WTC11 (cell line): ENCODE results near the gene RAB8B. TPM values are rescaled to one million over a fixed set of nuclear protein-coding genes. Genes with fewer than 3 reads are reported as not detected.
A peak's percentile ranks its signal among the peaks of the same experiment; 100 is the strongest.

Source experiments
- CBFB ChIP-seq: sonication (generic); formaldehyde crosslinking; IDR thresholded peaks from 2 replicates; pipeline ENCODE4 v1.8.1; 2022; ENCODE audit warnings: mild to moderate bottlenecking, low read depth, missing genetic modification reagents
- CREB1 ChIP-seq: sonication (generic); formaldehyde crosslinking; IDR thresholded peaks from 2 replicates; pipeline ENCODE4 v1.8.0; 2023; ENCODE audit warnings: mild to moderate bottlenecking, missing genetic modification reagents
- EMX1 ChIP-seq: fragments of 250-450 bp; sonication (Bioruptor Pico); IDR thresholded peaks from 2 replicates; pipeline ENCODE4 v1.8.0; 2021; ENCODE audit warnings: mild to moderate bottlenecking
- FOXJ3 ChIP-seq: sonication (generic); formaldehyde crosslinking; IDR thresholded peaks from 2 replicates; pipeline ENCODE4 v1.9.0; 2021; ENCODE audit warnings: missing genetic modification reagents, mild to moderate bottlenecking, borderline replicate concordance
- GRHL2 ChIP-seq: fragments of 250-450 bp; sonication (Bioruptor Pico); IDR thresholded peaks from 2 replicates; pipeline ENCODE4 v1.8.0; 2022; ENCODE audit warnings: mild to moderate bottlenecking, moderate library complexity; ENCODE audit not compliant: insufficient replicate concordance, severe bottlenecking
- GTF2I ChIP-seq: fragments of 250-450 bp; sonication (Bioruptor Pico); conservative IDR thresholded peaks from 2 replicates; pipeline ENCODE4 v1.4.0; 2021; ENCODE audit warnings: mild to moderate bottlenecking
- KAT7 ChIP-seq: sonication (generic); formaldehyde crosslinking; IDR thresholded peaks from 2 replicates; pipeline ENCODE4 v1.8.1; 2023; ENCODE audit warnings: missing genetic modification reagents, mild to moderate bottlenecking, borderline replicate concordance
- MXD4 ChIP-seq: fragments of 250-450 bp; sonication (Bioruptor Pico); IDR thresholded peaks from 2 replicates; pipeline ENCODE4 v1.8.0; 2021; ENCODE audit warnings: mild to moderate bottlenecking, moderate library complexity, borderline replicate concordance
- NFE2L1 ChIP-seq: sonication (generic); formaldehyde crosslinking; IDR thresholded peaks from 2 replicates; pipeline ENCODE4 v1.8.1; 2023; ENCODE audit warnings: missing genetic modification reagents
- NFYB ChIP-seq: sonication (generic); formaldehyde crosslinking; conservative IDR thresholded peaks from 2 replicates; pipeline ENCODE4 v1.8.0; 2022; ENCODE audit warnings: low read depth, missing genetic modification reagents
- OVOL2 ChIP-seq: fragments of 250-450 bp; sonication (Bioruptor Pico); IDR thresholded peaks from 2 replicates; pipeline ENCODE4 v1.9.0; 2021; ENCODE audit warnings: mild to moderate bottlenecking, borderline replicate concordance
- ZNF263 ChIP-seq: sonication (generic); formaldehyde crosslinking; IDR thresholded peaks from 2 replicates; pipeline ENCODE4 v1.8.1; 2022; ENCODE audit warnings: low read depth, mild to moderate bottlenecking, moderate library complexity, missing genetic modification reagents
- ZNF396 ChIP-seq: fragments of 250-450 bp; sonication (Bioruptor Pico); IDR thresholded peaks from 2 replicates; pipeline ENCODE4 v1.8.0; 2021; ENCODE audit warnings: mild to moderate bottlenecking, moderate library complexity, borderline replicate concordance
- ZNF671 ChIP-seq: fragments of 250-450 bp; sonication (Bioruptor Pico); IDR thresholded peaks from 2 replicates; pipeline ENCODE4 v1.8.0; 2021; ENCODE audit warnings: mild to moderate bottlenecking
- total RNA-seq: library from RNA; stranded (reverse); gene quantifications from 3 replicates; pipeline ENCODE4 v1.2.3, GENCODE V29; 2021
- TF ChIP-seq, protein P1 (sequence below): fragments of 250-450 bp; sonication (Bioruptor Pico); IDR thresholded peaks from 2 replicates; pipeline ENCODE4 v2.1.2; 2022; ENCODE audit warnings: mild to moderate bottlenecking, moderate library complexity
- TF ChIP-seq, protein P2 (sequence below): sonication (generic); formaldehyde crosslinking; IDR thresholded peaks from 2 replicates; pipeline ENCODE4 v1.8.0; 2022; ENCODE audit warnings: mild to moderate bottlenecking, missing genetic modification reagents
- TF ChIP-seq, protein P3 (sequence below): sonication (generic); formaldehyde crosslinking; IDR thresholded peaks from 2 replicates; pipeline ENCODE4 v1.8.1; 2023; ENCODE audit warnings: mild to moderate bottlenecking, moderate library complexity, missing genetic modification reagents
- TF ChIP-seq, protein P4 (sequence below): fragments of 250-450 bp; sonication (Bioruptor Pico); IDR thresholded peaks from 2 replicates; pipeline ENCODE4 v1.9.0; 2021; ENCODE audit warnings: mild to moderate bottlenecking, borderline replicate concordance
- TF ChIP-seq, protein P5 (sequence below): sonication (generic); formaldehyde crosslinking; IDR thresholded peaks from 2 replicates; pipeline ENCODE4 v1.8.1; 2023; ENCODE audit warnings: mild to moderate bottlenecking, missing genetic modification reagents
- TF ChIP-seq, protein P6 (sequence below): sonication (generic); formaldehyde crosslinking; IDR thresholded peaks from 2 replicates; pipeline ENCODE4 v1.8.0; 2023; ENCODE audit warnings: missing genetic modification reagents, mild to moderate bottlenecking, borderline replicate concordance

Gene RAB8B
- total RNA-seq, 1 experiment from 2014 or later, result 32.5 TPM

DNA sequence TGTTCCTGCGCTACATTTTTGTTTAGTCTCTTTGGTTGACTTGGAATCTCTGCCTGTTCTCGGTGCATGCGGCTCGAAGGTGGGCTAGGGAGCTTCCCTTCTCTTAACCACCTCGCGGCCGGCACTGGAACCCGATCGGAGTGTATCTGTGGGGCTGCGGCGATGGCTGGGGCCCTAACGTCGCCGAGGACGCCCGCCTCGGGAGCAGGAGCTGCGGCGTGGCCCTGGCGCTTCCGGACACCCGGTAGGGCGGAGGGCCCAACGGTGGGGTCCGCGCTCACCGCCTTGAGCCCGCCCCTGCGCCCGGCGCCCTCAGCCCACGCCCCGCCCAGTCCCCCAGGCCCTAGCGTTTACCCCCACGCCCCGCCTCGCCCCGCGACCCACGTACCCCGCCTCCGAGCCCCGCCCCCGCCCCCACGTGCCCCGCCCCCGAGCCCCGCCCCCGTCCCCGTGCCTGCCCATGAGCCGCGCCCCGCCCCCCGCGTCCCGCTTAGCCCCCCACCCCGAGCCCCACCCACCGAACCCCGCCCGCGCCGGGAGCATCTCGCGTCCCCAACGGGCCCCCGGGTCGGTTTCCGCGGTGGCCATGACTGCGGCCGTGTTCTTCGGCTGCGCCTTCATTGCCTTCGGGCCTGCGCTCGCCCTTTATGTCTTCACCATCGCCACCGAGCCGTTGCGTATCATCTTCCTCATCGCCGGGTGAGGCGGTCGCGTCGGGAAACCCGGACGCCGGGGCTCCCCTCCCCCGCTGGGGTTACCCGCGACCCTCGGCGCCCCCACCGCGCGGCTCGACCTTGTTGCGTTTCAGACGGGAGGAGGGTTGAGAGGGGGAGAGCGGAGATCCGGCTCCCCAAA lies 87.9 kb downstream of the RAB8B start, which contains the start of gene APH1B (continued):
- TF ChIP-seq, protein P1, sequence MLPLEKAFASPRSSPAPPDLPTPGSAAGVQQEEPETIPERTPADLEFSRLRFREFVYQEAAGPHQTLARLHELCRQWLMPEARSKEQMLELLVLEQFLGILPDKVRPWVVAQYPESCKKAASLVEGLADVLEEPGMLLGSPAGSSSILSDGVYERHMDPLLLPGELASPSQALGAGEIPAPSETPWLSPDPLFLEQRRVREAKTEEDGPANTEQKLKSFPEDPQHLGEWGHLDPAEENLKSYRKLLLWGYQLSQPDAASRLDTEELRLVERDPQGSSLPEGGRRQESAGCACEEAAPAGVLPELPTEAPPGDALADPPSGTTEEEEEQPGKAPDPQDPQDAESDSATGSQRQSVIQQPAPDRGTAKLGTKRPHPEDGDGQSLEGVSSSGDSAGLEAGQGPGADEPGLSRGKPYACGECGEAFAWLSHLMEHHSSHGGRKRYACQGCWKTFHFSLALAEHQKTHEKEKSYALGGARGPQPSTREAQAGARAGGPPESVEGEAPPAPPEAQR (CRISPR knock-in tag), result no peak
- TF ChIP-seq, protein P2, sequence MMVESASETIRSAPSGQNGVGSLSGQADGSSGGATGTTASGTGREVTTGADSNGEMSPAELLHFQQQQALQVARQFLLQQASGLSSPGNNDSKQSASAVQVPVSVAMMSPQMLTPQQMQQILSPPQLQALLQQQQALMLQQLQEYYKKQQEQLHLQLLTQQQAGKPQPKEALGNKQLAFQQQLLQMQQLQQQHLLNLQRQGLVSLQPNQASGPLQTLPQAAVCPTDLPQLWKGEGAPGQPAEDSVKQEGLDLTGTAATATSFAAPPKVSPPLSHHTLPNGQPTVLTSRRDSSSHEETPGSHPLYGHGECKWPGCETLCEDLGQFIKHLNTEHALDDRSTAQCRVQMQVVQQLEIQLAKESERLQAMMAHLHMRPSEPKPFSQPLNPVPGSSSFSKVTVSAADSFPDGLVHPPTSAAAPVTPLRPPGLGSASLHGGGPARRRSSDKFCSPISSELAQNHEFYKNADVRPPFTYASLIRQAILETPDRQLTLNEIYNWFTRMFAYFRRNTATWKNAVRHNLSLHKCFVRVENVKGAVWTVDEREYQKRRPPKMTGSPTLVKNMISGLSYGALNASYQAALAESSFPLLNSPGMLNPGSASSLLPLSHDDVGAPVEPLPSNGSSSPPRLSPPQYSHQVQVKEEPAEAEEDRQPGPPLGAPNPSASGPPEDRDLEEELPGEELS (CRISPR knock-in tag), result peak; percentile 58; the same call in 1 of the 2 replicates
- TF ChIP-seq GTF2I (CRISPR knock-in tag), result no peak
- no peak for TF ChIP-seq ZNF263 (CRISPR knock-in tag)
- no peak for TF ChIP-seq NFYB (CRISPR knock-in tag)
- TF ChIP-seq MXD4, result no peak
- TF ChIP-seq NFE2L1 (CRISPR knock-in tag), result 0 out of 2 replicates have a peak, but pooled peaks have one; percentile 21
- TF ChIP-seq, protein P3, sequence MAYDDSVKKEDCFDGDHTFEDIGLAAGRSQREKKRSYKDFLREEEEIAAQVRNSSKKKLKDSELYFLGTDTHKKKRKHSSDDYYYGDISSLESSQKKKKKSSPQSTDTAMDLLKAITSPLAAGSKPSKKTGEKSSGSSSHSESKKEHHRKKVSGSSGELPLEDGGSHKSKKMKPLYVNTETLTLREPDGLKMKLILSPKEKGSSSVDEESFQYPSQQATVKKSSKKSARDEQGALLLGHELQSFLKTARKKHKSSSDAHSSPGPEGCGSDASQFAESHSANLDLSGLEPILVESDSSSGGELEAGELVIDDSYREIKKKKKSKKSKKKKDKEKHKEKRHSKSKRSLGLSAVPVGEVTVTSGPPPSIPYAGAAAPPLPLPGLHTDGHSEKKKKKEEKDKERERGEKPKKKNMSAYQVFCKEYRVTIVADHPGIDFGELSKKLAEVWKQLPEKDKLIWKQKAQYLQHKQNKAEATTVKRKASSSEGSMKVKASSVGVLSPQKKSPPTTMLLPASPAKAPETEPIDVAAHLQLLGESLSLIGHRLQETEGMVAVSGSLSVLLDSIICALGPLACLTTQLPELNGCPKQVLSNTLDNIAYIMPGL (CRISPR knock-in tag), result peak; percentile 27; the same call in 1 of the 2 replicates
- TF ChIP-seq EMX1, result no peak
- TF ChIP-seq, protein P4, sequence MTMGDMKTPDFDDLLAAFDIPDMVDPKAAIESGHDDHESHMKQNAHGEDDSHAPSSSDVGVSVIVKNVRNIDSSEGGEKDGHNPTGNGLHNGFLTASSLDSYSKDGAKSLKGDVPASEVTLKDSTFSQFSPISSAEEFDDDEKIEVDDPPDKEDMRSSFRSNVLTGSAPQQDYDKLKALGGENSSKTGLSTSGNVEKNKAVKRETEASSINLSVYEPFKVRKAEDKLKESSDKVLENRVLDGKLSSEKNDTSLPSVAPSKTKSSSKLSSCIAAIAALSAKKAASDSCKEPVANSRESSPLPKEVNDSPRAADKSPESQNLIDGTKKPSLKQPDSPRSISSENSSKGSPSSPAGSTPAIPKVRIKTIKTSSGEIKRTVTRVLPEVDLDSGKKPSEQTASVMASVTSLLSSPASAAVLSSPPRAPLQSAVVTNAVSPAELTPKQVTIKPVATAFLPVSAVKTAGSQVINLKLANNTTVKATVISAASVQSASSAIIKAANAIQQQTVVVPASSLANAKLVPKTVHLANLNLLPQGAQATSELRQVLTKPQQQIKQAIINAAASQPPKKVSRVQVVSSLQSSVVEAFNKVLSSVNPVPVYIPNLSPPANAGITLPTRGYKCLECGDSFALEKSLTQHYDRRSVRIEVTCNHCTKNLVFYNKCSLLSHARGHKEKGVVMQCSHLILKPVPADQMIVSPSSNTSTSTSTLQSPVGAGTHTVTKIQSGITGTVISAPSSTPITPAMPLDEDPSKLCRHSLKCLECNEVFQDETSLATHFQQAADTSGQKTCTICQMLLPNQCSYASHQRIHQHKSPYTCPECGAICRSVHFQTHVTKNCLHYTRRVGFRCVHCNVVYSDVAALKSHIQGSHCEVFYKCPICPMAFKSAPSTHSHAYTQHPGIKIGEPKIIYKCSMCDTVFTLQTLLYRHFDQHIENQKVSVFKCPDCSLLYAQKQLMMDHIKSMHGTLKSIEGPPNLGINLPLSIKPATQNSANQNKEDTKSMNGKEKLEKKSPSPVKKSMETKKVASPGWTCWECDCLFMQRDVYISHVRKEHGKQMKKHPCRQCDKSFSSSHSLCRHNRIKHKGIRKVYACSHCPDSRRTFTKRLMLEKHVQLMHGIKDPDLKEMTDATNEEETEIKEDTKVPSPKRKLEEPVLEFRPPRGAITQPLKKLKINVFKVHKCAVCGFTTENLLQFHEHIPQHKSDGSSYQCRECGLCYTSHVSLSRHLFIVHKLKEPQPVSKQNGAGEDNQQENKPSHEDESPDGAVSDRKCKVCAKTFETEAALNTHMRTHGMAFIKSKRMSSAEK (CRISPR knock-in tag), result no peak
- no peak for TF ChIP-seq OVOL2 (CRISPR knock-in tag)
- TF ChIP-seq, protein P5, sequence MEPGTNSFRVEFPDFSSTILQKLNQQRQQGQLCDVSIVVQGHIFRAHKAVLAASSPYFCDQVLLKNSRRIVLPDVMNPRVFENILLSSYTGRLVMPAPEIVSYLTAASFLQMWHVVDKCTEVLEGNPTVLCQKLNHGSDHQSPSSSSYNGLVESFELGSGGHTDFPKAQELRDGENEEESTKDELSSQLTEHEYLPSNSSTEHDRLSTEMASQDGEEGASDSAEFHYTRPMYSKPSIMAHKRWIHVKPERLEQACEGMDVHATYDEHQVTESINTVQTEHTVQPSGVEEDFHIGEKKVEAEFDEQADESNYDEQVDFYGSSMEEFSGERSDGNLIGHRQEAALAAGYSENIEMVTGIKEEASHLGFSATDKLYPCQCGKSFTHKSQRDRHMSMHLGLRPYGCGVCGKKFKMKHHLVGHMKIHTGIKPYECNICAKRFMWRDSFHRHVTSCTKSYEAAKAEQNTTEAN (CRISPR knock-in tag), result no peak
- TF ChIP-seq, protein P6, sequence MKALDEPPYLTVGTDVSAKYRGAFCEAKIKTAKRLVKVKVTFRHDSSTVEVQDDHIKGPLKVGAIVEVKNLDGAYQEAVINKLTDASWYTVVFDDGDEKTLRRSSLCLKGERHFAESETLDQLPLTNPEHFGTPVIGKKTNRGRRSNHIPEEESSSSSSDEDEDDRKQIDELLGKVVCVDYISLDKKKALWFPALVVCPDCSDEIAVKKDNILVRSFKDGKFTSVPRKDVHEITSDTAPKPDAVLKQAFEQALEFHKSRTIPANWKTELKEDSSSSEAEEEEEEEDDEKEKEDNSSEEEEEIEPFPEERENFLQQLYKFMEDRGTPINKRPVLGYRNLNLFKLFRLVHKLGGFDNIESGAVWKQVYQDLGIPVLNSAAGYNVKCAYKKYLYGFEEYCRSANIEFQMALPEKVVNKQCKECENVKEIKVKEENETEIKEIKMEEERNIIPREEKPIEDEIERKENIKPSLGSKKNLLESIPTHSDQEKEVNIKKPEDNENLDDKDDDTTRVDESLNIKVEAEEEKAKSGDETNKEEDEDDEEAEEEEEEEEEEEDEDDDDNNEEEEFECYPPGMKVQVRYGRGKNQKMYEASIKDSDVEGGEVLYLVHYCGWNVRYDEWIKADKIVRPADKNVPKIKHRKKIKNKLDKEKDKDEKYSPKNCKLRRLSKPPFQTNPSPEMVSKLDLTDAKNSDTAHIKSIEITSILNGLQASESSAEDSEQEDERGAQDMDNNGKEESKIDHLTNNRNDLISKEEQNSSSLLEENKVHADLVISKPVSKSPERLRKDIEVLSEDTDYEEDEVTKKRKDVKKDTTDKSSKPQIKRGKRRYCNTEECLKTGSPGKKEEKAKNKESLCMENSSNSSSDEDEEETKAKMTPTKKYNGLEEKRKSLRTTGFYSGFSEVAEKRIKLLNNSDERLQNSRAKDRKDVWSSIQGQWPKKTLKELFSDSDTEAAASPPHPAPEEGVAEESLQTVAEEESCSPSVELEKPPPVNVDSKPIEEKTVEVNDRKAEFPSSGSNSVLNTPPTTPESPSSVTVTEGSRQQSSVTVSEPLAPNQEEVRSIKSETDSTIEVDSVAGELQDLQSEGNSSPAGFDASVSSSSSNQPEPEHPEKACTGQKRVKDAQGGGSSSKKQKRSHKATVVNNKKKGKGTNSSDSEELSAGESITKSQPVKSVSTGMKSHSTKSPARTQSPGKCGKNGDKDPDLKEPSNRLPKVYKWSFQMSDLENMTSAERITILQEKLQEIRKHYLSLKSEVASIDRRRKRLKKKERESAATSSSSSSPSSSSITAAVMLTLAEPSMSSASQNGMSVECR, result peak; percentile 38; the same call in 1 of the 2 replicates
- peak; percentile 38; the same call in 1 of the 2 replicates for TF ChIP-seq KAT7 (CRISPR knock-in tag)
- TF ChIP-seq ZNF396 (CRISPR knock-in tag), result no peak
- TF ChIP-seq GRHL2, result no peak
- TF ChIP-seq ZNF671 (CRISPR knock-in tag), result no peak
- no peak for TF ChIP-seq CBFB
- no peak for TF ChIP-seq FOXJ3 (CRISPR knock-in tag)
- no peak for TF ChIP-seq CREB1 (CRISPR knock-in tag)
